ENCODE measurements around the gene CDC42BPB. TPM values are rescaled to one million over a fixed set of nuclear protein-coding genes. Genes with fewer than 3 reads are reported as not detected.

The CDC42BPB gene
- total RNA-seq, 1 experiment from 2014 or later: 84.4 TPM

GRCh38 chr14:102991376-102991775, 66.0 kb downstream of the CDC42BPB start:
- ChIA-PET CTCF (no interaction called here), POLR2A (no interaction called here)
- Histone ChIP-seq H3K4me3 (ENCODE audit: low read depth in 2 of 2, low read length in 2 of 2) (no peak overlapping the region), H3K27ac (ENCODE audit: low read length) (no peak overlapping the region), H3K9me3 (ENCODE audit: control insufficient read depth, insufficient read depth, low read depth, low read length) (peaks cover 9% of the 10 kb centered on the region; the same call in 1 of the 2 replicates), H3K4me1 (ENCODE audit: control insufficient read depth, insufficient read depth, low read length) (peaks cover 11% of the 10 kb centered on the region), H3K27me3 (ENCODE audit: control insufficient read depth, insufficient read depth, low read length) (no peaks in the 10 kb centered on the region), H3K36me3 (ENCODE audit: control insufficient read depth, insufficient read depth, low read length) (peaks cover 3% of the 10 kb centered on the region; the same call in 1 of the 2 replicates)
- BruUV-seq (replicated peaks): no TSS peak
- ATAC-seq: no peak
- TF ChIP-seq POLR2AphosphoS5 (IDR thresholded peaks at IDR 0.05; ENCODE audit: low read depth, low read length) (no peak), REST (IDR thresholded peaks at IDR 0.05; ENCODE audit: insufficient read depth in 1 of 2, low read depth in 2 of 2, low read length in 1 of 2) (no peak), CTCF (IDR thresholded peaks at IDR 0.05) (no peak), TCF7L2 (IDR thresholded peaks at IDR 0.05; ENCODE audit: low read depth, low read length) (no peak)
- in situ Hi-C loops (cut with HindIII; ENCODE audit: low pct_unique_long_range_greater_than_20kb, low sequenced_read_pairs) (no loop called here), intact Hi-C loops (cut with micrococcal nuclease; ENCODE audit: unreplicated experiment) (no loop called here)
- DNase-seq (ENCODE audit: low read depth, low spot score): no peak

- H3K4me1 ChIP-seq (ENCODE audit: control insufficient read depth, insufficient read depth, low read length): no peaks in the 10 kb centered on the region
- POLR2A ChIA-PET: no interaction called here
- no peak overlapping the region for H3K27ac ChIP-seq (ENCODE audit: low read length)
- peaks cover 3% of the 10 kb centered on the region; the same call in 1 of the 2 replicates for H3K36me3 ChIP-seq (ENCODE audit: control insufficient read depth, insufficient read depth, low read length)
- ATAC-seq (no peak), DNase-seq (ENCODE audit: low read depth, low spot score) (no peak)
- BruUV-seq (replicated peaks): no TSS peak
- peaks cover 9% of the 10 kb centered on the region; the same call in 1 of the 2 replicates for H3K9me3 ChIP-seq (ENCODE audit: control insufficient read depth, insufficient read depth, low read depth, low read length)
- in situ Hi-C loops (cut with HindIII; ENCODE audit: low pct_unique_long_range_greater_than_20kb, low sequenced_read_pairs): no loop called here
- no peak overlapping the region for H3K4me3 ChIP-seq (ENCODE audit: low read depth in 2 of 2, low read length in 2 of 2)
- TF ChIP-seq TCF7L2 (IDR thresholded peaks at IDR 0.05; ENCODE audit: low read depth, low read length) (no peak), SIN3A (IDR thresholded peaks at IDR 0.05; ENCODE audit: borderline replicate concordance, insufficient read depth, low read depth, low read length) (no peak), REST (IDR thresholded peaks at IDR 0.05; ENCODE audit: insufficient read depth in 1 of 2, low read depth in 2 of 2, low read length in 1 of 2) (no peak), CTCF (IDR thresholded peaks at IDR 0.05) (no peak), POLR2AphosphoS5 (IDR thresholded peaks at IDR 0.05; ENCODE audit: low read depth, low read length) (no peak)
- CTCF ChIA-PET: no interaction called here
- intact Hi-C loops (cut with micrococcal nuclease; ENCODE audit: unreplicated experiment): no loop called here
- no peaks in the 10 kb centered on the region for H3K27me3 ChIP-seq (ENCODE audit: control insufficient read depth, insufficient read depth, low read length)
Observed at GRCh38 chr14:102988054-102988453, 69.3 kb downstream of the CDC42BPB start.

Data from Panc1 (cell line).